Activated T-cell treated with anti-CD3 and anti-CD28 coated beads, Interleukin-2, amount 50 U/mL, for 4 hours (primary cell): ENCODE data around the gene CENPP. TPM values are rescaled to one million over a fixed set of nuclear protein-coding genes. Genes with fewer than 3 reads are reported as not detected.

ENCODE experiments used
- ATAC-seq, 2 donors: fragments of 200-7000 bp; cut with Tn5 transposase; one replicate each; pipeline ENCODE4 v1.10.0; 2021
- DNase-seq: peaks from one replicate; pipeline ENCODE4 v3.0.0-alpha.2; 2020
- H3K27me3 Mint-ChIP-seq: one replicate; pipeline ENCODE4 v1.8.0; 2021; ENCODE audit warnings: low read depth, mixed read lengths
- H3K36me3 Mint-ChIP-seq: one replicate; pipeline ENCODE4 v1.8.0; 2022; ENCODE audit warnings: mixed read lengths; ENCODE audit not compliant: insufficient read depth
- H3K4me1 Mint-ChIP-seq: one replicate; pipeline ENCODE4 v1.8.0; 2021; ENCODE audit warnings: low read depth, mixed read lengths
- H3K4me3 Mint-ChIP-seq: one replicate; pipeline ENCODE4 v1.8.0; 2021; ENCODE audit warnings: mild to moderate bottlenecking, moderate library complexity, mixed read lengths
- H3K9me3 Mint-ChIP-seq: one replicate; pipeline ENCODE4 v1.8.0; 2021; ENCODE audit warnings: mixed read lengths
- total RNA-seq, 3 donors: library from RNA; stranded (reverse); gene quantifications; one replicate each; pipeline ENCODE4 v1.2.1, GENCODE V29; 2021

The CENPP gene
- total RNA-seq, 3 donors from 2014 or later: 13.7 to 17.7 (median 15.6) TPM

DNA sequence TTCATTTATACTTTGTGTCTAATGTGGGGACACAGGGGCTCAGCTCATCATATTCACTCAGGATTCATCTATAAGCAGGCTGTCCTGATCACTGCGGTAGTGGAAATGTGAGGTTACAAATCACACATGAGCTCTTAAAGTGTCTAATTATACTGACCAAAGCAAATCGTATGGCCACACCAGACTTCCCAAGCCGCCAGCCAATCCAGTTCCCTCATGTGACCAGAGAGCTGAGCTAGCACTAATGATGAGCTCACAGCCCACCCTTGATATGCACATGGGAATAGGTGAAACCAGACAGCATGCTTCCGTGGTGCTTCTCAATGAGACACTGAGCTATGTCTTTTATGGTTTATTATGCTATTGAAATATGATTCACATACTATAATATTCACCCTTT, 192.4 kb downstream of the CENPP start:
- Mint-ChIP-seq H3K36me3 (peaks cover 4% of the 10 kb centered on the region), H3K4me3 (no peak overlapping the region), H3K4me1 (no peaks in the 10 kb centered on the region), H3K27me3 (no peaks in the 10 kb centered on the region), H3K9me3 (no peaks in the 10 kb centered on the region)
- ATAC-seq (no peak), DNase-seq (no peak)

DNA sequence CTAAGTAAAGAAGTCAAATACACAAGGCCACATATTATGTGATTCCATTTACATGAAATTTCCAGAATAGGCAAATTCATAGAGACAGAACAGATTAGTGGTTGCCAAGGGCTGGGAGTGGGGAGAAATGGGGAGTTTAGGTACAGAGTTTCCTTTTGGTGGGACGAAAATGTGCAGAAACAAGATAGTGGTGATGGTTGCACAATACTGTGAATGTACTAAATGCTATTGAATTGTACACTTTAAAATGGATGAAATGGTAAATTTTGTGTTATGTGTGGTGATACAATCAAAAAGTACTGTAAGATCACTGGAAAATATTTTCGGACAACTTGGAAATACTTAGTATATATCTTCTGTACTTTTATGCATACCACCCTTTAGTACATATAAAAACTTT, 195.1 kb downstream of the CENPP start:
- no peaks in the 10 kb centered on the region for H3K27me3 Mint-ChIP-seq
- peaks cover 4% of the 10 kb centered on the region for H3K36me3 Mint-ChIP-seq
- no peaks in the 10 kb centered on the region for H3K4me1 Mint-ChIP-seq
- H3K9me3 Mint-ChIP-seq: no peaks in the 10 kb centered on the region
- DNase-seq (no peak), ATAC-seq (no peak)
- no peak overlapping the region for H3K4me3 Mint-ChIP-seq

DNA sequence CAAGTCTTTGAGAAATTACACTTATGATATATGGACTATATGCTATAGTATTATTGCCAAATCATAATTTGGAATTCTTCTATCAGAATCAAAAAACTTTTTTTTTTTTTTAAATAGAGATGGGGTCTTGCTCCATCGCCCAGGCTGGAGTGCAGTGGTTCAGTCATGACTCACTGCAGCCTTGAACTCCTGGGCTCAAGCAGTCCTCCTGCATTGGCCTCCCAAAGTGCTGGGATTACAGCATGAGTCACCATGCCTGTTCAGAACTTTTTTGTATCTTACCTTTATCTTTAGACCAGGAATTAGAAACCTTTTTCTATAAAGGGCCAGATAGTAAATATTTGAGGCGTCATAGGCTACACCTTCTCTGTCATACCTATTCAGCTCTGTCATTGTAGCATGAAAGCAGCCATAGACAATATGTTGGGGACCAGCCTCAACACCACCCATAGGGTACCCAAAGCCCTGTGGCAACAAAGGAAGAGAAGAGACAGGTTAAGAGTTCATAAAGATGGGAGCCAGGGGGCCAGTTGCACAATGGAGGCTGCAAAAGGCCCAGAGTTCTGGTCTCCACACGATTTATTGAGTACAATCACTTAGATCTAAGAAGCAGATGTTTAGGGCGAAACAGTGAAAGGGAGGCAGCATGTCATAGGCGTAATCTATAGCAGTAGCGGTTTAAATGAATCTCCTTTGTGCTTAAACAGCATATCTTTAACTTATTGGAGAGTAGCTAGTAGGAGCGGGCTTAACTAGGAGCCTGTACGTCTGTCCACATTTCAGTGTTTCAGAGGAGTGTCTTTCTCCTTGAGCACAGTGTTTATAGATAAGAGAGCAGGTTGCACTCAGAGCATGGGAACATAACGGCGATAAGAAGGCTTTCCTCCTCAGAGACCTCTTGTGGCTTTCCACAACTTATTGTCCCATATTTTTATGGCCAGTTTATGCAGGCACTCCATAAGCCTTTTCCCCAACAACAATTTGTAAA, 197.5 kb downstream of the CENPP start:
- no peak for ATAC-seq
- Mint-ChIP-seq H3K36me3 (peaks cover 4% of the 10 kb centered on the region), H3K4me1 (no peaks in the 10 kb centered on the region), H3K4me3 (no peak overlapping the region), H3K27me3 (no peaks in the 10 kb centered on the region), H3K9me3 (no peaks in the 10 kb centered on the region)
- no peak for DNase-seq

DNA sequence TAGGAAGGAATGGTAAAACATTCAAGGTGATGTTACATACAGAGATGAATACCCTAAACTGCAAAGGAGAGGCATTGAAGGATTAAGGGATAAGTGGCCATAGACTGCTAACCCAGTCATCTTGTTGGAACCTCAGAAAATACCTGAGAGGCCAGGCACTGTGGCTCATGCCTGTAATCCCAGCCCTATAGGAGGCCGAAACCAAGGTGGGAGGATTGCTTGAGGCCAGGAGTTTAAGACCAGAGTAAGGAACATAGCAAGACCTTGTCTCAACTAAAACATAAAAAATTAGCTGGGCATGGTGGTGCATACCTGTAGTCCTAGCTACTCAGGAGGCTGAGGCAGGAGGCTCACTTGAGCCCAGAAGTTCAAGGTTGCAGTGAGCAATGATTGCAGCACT, 199.1 kb downstream of the CENPP start:
- no peaks in the 10 kb centered on the region for H3K4me1 Mint-ChIP-seq
- H3K4me3 Mint-ChIP-seq: no peak overlapping the region
- no peaks in the 10 kb centered on the region for H3K27me3 Mint-ChIP-seq
- H3K9me3 Mint-ChIP-seq: no peaks in the 10 kb centered on the region
- no peaks in the 10 kb centered on the region for H3K36me3 Mint-ChIP-seq
- DNase-seq (no peak), ATAC-seq (no peak)

DNA sequence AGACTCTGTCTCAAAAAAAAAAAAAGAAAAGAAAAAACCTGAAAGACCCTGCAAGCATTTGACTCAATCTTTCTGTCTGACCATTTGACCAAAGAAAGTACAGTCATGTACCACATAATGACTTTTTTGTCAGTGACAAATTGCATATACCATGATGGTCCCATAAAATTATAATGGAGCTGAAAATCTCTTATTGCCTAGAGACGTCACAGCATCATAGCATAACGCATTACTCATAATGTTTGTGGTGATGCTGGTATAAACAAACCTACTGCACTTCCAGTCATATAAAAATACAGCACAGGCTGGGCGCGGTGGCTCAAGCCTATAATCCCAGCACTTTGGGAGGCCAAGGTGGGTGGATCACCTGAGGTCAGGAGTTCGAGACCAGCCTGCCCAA, 199.6 kb downstream of the CENPP start:
- Mint-ChIP-seq H3K4me1 (no peaks in the 10 kb centered on the region), H3K27me3 (no peaks in the 10 kb centered on the region), H3K4me3 (no peak overlapping the region), H3K9me3 (no peaks in the 10 kb centered on the region), H3K36me3 (no peaks in the 10 kb centered on the region)
- no peak for DNase-seq
- ATAC-seq: no peak

DNA sequence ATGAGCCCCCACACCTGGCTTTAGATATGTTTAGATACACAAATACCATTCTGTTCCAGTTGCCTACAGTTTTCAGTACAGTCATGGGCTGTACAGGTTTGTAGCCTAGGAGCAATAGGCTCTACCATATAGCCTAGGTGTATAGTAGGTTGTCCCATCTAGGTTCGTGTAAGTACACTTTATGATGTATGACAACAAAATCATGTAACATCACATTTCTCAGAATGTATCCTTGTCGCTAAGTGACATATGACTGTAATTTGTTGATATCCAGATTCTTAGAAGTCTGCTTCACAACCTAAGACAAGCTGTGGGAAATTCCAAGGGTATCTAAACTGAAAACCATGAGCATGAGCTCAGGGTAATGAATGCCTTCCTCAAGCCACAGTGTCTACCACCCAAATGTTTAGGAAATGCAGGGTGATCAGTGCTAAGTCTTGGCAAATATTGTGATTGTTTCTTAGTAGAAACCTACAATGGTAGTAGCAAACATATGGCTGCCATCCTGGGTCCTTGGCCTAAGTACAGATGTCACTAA, 201.6 kb downstream of the CENPP start:
- Mint-ChIP-seq H3K36me3 (no peaks in the 10 kb centered on the region), H3K4me3 (no peak overlapping the region), H3K9me3 (peaks cover 3% of the 10 kb centered on the region), H3K4me1 (no peaks in the 10 kb centered on the region), H3K27me3 (no peaks in the 10 kb centered on the region)
- DNase-seq (no peak), ATAC-seq (peak in 1 of 2 donors; percentile 25)

DNA sequence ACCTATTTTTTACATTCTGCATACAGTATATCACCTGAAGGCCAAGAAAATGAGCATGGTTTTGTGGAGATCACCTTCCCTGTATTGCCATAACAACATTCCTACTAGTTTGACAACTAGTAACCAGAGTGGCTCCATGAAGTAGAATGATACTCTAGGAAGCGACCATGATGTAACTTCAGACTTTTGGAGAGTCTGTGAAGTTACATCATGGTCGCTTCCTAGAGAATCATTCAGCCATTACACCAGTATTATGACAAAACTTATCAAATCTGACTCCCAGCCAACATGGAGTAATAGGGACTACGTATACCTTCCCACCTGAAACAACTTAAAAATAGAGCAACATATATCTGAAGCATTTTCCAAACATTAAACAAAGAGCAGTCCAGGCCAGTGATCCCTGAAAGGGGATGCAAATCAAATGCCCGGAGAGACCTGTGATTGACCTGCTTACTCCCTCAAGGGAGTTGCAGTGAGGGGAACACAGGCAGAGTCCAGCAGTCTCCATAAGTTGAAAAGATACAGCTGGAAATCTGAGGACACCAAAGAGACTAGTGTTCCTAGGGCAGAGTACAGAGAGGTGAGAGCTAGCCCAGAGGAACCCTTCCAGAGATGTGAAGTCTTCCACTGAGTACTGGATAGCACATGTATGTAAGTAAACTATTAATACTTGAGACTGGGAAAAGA, 202.2 kb downstream of the CENPP start:
- Mint-ChIP-seq H3K4me3 (no peak overlapping the region), H3K36me3 (no peaks in the 10 kb centered on the region), H3K9me3 (peaks cover 5% of the 10 kb centered on the region), H3K27me3 (no peaks in the 10 kb centered on the region), H3K4me1 (no peaks in the 10 kb centered on the region)
- no peak for ATAC-seq
- no peak for DNase-seq

DNA sequence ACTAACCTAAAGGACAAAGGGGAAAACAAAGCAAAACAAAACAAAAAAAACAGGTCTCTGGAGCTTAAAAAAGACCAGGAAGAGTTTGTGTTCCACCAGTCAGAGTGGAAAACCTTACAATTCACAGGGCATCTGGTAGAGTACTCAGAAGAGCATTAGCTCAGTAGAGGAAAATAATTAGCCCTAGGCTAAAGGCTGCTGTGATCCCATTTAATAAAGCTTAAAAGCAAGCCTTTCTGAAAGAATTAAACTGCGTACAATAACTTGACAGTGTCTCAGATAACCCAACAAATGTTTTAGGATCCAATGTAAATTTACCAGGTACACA, 202.7 kb downstream of the CENPP start:
- H3K9me3 Mint-ChIP-seq: peaks cover 5% of the 10 kb centered on the region
- ATAC-seq: no peak
- H3K27me3 Mint-ChIP-seq: no peaks in the 10 kb centered on the region
- no peak overlapping the region for H3K4me3 Mint-ChIP-seq
- H3K36me3 Mint-ChIP-seq: no peaks in the 10 kb centered on the region
- DNase-seq: no peak
- no peaks in the 10 kb centered on the region for H3K4me1 Mint-ChIP-seq

DNA sequence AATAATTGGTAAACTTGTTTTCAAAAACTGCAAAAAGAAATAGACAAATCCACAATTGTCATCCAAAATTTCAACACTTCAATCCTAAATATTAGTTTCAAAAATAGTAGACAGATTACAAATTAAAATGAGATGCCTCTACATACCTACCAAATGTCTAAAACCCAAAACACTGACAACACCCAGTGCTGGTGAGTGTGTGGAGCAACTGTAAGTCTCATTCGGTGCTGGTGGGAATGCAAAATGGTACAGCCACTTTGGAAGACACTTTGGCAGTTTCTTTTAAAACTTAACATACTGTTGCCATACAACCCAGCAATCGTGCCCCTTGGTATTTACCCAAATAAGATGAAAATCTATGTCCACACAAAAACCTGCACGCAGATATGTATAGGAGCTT, 203.4 kb downstream of the CENPP start:
- Mint-ChIP-seq H3K36me3 (no peaks in the 10 kb centered on the region), H3K9me3 (peaks cover 5% of the 10 kb centered on the region), H3K4me3 (no peak overlapping the region), H3K4me1 (no peaks in the 10 kb centered on the region), H3K27me3 (no peaks in the 10 kb centered on the region)
- no peak for ATAC-seq
- DNase-seq: no peak

DNA sequence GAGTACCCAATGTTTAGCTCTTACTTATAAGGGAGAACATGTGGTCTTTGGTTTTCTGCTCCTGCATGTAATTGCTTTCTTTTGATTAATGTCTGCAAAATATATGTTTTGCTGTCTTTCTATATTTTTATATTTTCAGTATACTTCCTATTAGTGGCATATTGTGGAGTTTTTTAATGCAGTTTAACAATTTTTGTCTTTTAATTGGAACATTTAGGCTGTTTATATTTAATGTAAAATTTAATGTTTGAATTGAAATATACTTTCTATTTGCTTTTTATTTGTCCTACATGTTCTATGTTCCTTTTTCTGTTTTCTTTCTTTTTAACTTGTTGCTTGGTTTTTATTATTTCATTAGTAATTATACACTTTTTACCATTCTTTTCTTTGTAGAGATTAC, 205.1 kb downstream of the CENPP start:
- no peaks in the 10 kb centered on the region for H3K27me3 Mint-ChIP-seq

DNA sequence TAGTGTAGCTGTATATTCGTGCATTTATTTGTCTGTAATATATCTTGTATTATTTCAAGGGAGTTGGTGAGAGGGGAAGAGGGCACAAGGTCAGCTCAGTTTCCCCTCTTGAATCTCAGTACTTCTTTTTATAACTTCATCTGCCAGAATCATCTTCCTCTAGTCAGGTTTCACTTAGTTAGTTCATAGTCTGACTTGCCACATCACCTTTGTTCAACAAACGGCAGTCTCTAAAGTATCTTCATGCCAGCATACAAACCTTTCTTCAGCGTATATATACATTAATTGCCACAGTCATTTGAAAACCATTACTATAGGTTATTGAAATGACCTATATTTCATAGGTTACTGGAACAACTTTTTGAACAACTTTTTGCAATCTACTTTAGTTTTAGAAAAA, 208.5 kb downstream of the CENPP start:
- Mint-ChIP-seq H3K27me3 (no peaks in the 10 kb centered on the region), H3K36me3 (no peaks in the 10 kb centered on the region), H3K9me3 (peaks cover 5% of the 10 kb centered on the region), H3K4me1 (no peaks in the 10 kb centered on the region), H3K4me3 (no peak overlapping the region)
- DNase-seq: no peak
- ATAC-seq: no peak

More for the DNA sequence above, 205.1 kb downstream of the CENPP start:
- ATAC-seq (no peak), DNase-seq (no peak)
- Mint-ChIP-seq H3K4me1 (no peaks in the 10 kb centered on the region), H3K36me3 (no peaks in the 10 kb centered on the region), H3K4me3 (no peak overlapping the region), H3K9me3 (peaks cover 5% of the 10 kb centered on the region)

DNA sequence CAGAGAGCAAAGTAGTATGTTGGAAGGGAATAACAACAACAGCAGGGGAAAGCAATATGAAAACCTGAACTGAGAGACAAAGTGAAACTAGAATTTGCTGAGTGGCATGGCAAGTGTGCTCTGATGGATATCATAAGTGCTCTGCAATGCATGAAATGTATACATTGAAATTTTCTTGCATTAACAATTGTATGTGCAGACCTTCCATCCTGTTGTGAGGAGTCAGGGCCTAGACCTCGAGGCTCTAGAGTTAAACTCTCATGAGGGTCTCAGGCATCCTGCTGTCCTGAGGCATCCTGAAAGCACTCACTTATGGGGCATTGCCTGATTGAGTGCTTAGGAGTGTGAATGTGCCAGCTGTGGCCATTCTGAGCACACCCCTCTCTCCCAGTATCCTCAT, 208.9 kb downstream of the CENPP start:
- no peak for DNase-seq
- no peak for ATAC-seq
- Mint-ChIP-seq H3K4me3 (no peak overlapping the region), H3K27me3 (no peaks in the 10 kb centered on the region), H3K9me3 (peaks cover 5% of the 10 kb centered on the region), H3K36me3 (no peaks in the 10 kb centered on the region), H3K4me1 (no peaks in the 10 kb centered on the region)

DNA sequence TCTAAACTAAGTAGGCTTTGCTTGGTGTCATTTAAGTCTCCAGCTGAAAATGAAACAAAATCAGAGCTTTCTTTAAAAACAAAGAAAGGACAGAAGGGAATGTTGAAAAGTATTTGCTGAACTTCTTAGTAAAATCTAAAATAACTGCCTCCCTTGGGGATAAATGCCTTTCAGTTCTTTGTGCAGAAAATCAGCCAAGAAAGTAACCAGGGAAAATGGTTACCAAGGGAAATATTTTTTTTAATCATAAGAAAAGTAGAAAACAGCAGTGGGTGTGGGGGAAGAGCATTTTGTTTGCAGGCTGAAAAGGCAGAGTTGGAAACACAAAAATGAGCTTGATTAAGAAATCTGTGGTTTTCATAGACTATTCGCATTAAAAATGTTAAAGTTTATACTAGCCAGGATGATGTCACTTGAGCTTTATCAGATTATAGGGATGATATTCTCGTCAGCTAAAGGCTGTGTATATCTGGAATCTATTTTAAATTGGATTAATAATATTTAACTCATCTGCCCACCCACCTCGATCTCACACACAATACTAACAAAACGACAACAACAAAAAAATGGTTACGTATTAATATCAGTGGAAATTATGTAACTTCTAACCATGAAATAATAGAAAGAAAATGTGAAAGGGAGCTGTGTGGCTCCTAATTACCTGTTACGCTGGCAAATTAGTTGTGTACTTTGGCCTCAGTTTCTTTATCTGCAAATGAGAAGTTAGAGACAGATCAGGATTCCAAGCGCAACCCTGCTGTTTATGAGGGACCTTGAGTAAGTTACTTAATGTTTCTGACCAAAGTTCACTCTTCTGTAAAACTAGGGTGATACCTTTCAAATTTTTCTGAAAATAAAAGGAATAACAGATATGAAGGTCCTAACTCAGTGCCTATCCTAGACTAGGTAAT, 210.4 kb downstream of the CENPP start, which contains the start of gene ECM2:
ECM2 (minus strand) TSS at position 51 of the 911 bp plus-strand sequence. CDS start 13,124 bp downstream, outside the sequence.
- ATAC-seq: no peak
- DNase-seq: no peak
- no peaks in the 10 kb centered on the region for H3K27me3 Mint-ChIP-seq
- H3K36me3 Mint-ChIP-seq: no peaks in the 10 kb centered on the region
- no peaks in the 10 kb centered on the region for H3K4me1 Mint-ChIP-seq
- peaks cover 5% of the 10 kb centered on the region for H3K9me3 Mint-ChIP-seq
- H3K4me3 Mint-ChIP-seq: no peak within 1 kb of the TSS

DNA sequence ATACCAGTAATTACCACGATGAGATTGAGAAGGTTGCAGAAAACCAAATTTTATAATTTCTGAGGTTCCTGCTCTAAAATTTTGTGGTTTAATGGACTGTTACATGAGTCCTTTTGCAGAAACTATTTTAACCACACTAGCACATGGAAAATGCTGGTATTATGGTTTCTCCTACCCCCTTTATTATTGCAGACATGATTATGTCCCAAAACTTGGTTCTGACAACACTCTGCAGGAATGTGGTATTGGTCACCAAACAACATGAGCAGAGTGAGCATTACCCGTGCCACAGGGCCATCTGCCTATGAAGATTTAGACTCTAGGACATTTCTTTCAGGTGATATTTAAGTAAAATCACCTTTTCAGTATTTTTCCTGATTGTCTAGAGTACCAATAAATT, 212.8 kb downstream of the CENPP start:
- Mint-ChIP-seq H3K4me1 (no peaks in the 10 kb centered on the region), H3K4me3 (no peak overlapping the region), H3K9me3 (no peaks in the 10 kb centered on the region), H3K36me3 (no peaks in the 10 kb centered on the region), H3K27me3 (no peaks in the 10 kb centered on the region)
- ATAC-seq (no peak), DNase-seq (no peak)
